ENCODE data around the gene PCBP1. TPM values are rescaled to one million over a fixed set of nuclear protein-coding genes. Genes with fewer than 3 reads are reported as not detected.

Gene PCBP1
- total RNA-seq, 4 donors from 2014 or later: 103 to 189 (median 149) TPM

- WGBS, 2 donors (ENCODE audit: low coverage in 1 of 2): 13 to 30% methylated on average over 4 to 40 of the region's 40 CpGs
- Histone ChIP-seq H3K4me3 (peak overlapping the region; percentile 72 to 81 (median 76)), H3K27me3 (no peaks in the 10 kb centered on the region), H3K4me1 (peaks cover 28 to 62% (median 43%) of the 10 kb centered on the region in 4 donors), H3K36me3 (no peaks in the 10 kb centered on the region), H3K27ac (peak overlapping the region; percentile 97 to 100 (median 98)), H3K9me3 (no peaks in the 10 kb centered on the region)
- in situ Hi-C loops (cut with MboI; ENCODE audit: low pct_ligation_motif_present in 1 of 4, low pct_unique_long_range_greater_than_20kb in 1 of 4, low sequenced_read_pairs in 3 of 4): loop anchor here in 1 of 4 donors (10.0 kb wide), 1 partner anchor 48 kb away; no protein-coding TSS in a partner anchor
- intact Hi-C loops (cut with DNase I; ENCODE audit: low total_unique reads): no loop called here
- peak; percentile 66 for DNase-seq
- TF ChIP-seq POLR2A (IDR thresholded peaks at IDR 0.05) (no peak), POLR2AphosphoS5 (IDR thresholded peaks at IDR 0.05) (peak in 1 of 3 donors; percentile 16)
Measured at GRCh38 chr2:70086278-70086837, 919 bp upstream of the PCBP1 start.

DNA sequence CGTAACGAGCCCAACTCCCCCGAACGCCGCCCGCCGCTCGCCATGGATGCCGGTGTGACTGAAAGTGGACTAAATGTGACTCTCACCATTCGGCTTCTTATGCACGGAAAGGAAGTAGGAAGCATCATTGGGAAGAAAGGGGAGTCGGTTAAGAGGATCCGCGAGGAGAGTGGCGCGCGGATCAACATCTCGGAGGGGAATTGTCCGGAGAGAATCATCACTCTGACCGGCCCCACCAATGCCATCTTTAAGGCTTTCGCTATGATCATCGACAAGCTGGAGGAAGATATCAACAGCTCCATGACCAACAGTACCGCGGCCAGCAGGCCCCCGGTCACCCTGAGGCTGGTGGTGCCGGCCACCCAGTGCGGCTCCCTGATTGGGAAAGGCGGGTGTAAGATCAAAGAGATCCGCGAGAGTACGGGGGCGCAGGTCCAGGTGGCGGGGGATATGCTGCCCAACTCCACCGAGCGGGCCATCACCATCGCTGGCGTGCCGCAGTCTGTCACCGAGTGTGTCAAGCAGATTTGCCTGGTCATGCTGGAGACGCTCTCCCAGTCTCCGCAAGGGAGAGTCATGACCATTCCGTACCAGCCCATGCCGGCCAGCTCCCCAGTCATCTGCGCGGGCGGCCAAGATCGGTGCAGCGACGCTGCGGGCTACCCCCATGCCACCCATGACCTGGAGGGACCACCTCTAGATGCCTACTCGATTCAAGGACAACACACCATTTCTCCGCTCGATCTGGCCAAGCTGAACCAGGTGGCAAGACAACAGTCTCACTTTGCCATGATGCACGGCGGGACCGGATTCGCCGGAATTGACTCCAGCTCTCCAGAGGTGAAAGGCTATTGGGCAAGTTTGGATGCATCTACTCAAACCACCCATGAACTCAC is 673 bp downstream of the PCBP1 start:
- DNase-seq: peak; percentile 62
- peak overlapping the region; percentile 97 to 100 (median 98) for H3K27ac ChIP-seq
- TF ChIP-seq POLR2A (IDR thresholded peaks at IDR 0.05) (peak; percentile 72), CTCF (IDR thresholded peaks at IDR 0.05) (peak in 2 of 5 experiments; percentile 14 to 29), EP300 (IDR thresholded peaks at IDR 0.05; ENCODE audit: low read depth) (no peak), POLR2AphosphoS5 (IDR thresholded peaks at IDR 0.05) (peak; percentile 7 to 78 (median 74))
- 1% methylated on average over 53 of the region's 58 CpGs; no CpG with 5 or more reads in 1 of the 2 donors for WGBS, 2 donors (ENCODE audit: low coverage in 1 of 2)
- peak overlapping the region; percentile 74 to 88 (median 80) for H3K4me3 ChIP-seq
- no peaks in the 10 kb centered on the region for H3K36me3 ChIP-seq
- H3K4me1 ChIP-seq: peaks cover 25 to 51% (median 43%) of the 10 kb centered on the region in 4 donors
- H3K9me3 ChIP-seq: no peaks in the 10 kb centered on the region
- no peaks in the 10 kb centered on the region for H3K27me3 ChIP-seq
- intact Hi-C loops (cut with DNase I; ENCODE audit: low total_unique reads): loop anchor here (1.0 kb wide), 1 partner anchor 54 kb away; no protein-coding TSS in a partner anchor
- in situ Hi-C loops (cut with MboI; ENCODE audit: low pct_ligation_motif_present in 1 of 4, low pct_unique_long_range_greater_than_20kb in 1 of 4, low sequenced_read_pairs in 3 of 4): loop anchor here in 1 of 4 donors (10.0 kb wide), 1 partner anchor 47 kb away; no protein-coding TSS in a partner anchor

DNA sequence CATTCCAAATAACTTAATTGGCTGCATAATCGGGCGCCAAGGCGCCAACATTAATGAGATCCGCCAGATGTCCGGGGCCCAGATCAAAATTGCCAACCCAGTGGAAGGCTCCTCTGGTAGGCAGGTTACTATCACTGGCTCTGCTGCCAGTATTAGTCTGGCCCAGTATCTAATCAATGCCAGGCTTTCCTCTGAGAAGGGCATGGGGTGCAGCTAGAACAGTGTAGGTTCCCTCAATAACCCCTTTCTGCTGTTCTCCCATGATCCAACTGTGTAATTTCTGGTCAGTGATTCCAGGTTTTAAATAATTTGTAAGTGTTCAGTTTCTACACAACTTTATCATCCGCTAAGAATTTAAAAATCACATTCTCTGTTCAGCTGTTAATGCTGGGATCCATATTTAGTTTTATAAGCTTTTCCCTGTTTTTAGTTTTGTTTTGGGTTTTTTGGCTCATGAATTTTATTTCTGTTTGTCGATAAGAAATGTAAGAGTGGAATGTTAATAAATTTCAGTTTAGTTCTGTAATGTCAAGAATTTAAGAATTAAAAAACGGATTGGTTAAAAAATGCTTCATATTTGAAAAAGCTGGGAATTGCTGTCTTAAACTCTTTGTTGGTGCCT is 1.4 kb downstream of the PCBP1 start:
- no peaks in the 10 kb centered on the region for H3K36me3 ChIP-seq
- H3K27ac ChIP-seq: peak overlapping the region; percentile 97 to 100 (median 98)
- H3K9me3 ChIP-seq: no peaks in the 10 kb centered on the region
- in situ Hi-C loops (cut with MboI; ENCODE audit: low pct_ligation_motif_present in 1 of 4, low pct_unique_long_range_greater_than_20kb in 1 of 4, low sequenced_read_pairs in 3 of 4) (loop anchor here in 1 of 4 donors (10.0 kb wide), 1 partner anchor 46 kb away; no protein-coding TSS in a partner anchor), intact Hi-C loops (cut with DNase I; ENCODE audit: low total_unique reads) (no loop called here)
- H3K4me1 ChIP-seq: peaks cover 23 to 43% (median 39%) of the 10 kb centered on the region in 4 donors
- H3K27me3 ChIP-seq: no peaks in the 10 kb centered on the region
- 1 to 2% methylated on average over 6 to 8 of the region's 8 CpGs for WGBS, 2 donors (ENCODE audit: low coverage in 1 of 2)
- peak overlapping the region; percentile 74 to 88 (median 80) for H3K4me3 ChIP-seq
- TF ChIP-seq EP300 (IDR thresholded peaks at IDR 0.05; ENCODE audit: low read depth): no peak
- no peak for TF ChIP-seq POLR2AphosphoS5 (IDR thresholded peaks at IDR 0.05)
- TF ChIP-seq CTCF (IDR thresholded peaks at IDR 0.05): no peak
- no peak for TF ChIP-seq POLR2A (IDR thresholded peaks at IDR 0.05)
- no peak for DNase-seq

DNA sequence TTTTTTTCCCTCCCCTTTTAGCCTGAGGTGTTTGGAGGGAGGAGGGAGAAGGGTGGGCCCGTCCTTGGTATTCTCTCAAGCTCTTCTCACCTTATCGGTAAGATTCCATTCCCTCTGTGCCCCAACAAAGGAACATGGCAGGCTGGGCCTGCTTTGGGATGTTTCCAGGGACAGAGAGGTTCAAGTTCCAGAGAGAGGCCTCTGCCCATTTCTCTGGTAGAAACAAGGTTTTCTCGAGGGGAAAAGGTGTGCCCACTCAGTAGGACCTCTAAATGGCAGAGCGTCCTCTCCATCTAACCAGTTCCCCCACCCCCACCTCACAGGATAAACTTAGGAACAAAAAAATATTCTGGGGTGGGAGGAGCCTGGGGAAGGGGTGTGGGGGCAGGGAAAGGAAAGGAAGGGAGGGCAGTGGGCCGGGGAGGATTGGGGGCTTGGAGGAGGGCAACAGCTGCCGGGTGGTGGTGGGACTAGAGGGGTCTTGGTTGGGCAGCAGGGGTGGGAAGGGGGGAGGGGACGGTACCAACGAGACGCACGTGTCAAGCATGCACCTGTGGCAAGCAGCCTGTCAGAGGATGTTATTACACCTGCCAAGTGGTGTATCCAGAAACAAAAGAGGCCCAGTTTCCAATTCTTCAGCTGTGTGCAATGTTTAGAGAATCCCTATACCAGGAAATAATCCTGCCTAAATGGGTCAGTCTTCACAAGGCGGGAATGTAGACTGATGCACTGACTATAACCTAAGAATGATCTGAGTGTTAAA is 2.1 kb downstream of the PCBP1 start:
- 4 to 13% methylated on average over 9 to 11 of the region's 11 CpGs for WGBS, 2 donors (ENCODE audit: low coverage in 1 of 2)
- peak overlapping the region; percentile 97 to 100 (median 98) for H3K27ac ChIP-seq
- no peaks in the 10 kb centered on the region for H3K9me3 ChIP-seq
- peak overlapping the region; percentile 74 to 88 (median 80) for H3K4me3 ChIP-seq
- intact Hi-C loops (cut with DNase I; ENCODE audit: low total_unique reads): no loop called here
- H3K4me1 ChIP-seq: peaks cover 16 to 39% (median 33%) of the 10 kb centered on the region in 4 donors
- no peaks in the 10 kb centered on the region for H3K27me3 ChIP-seq
- no peaks in the 10 kb centered on the region for H3K36me3 ChIP-seq
- no peak for TF ChIP-seq POLR2AphosphoS5 (IDR thresholded peaks at IDR 0.05)
- no peak for TF ChIP-seq CTCF (IDR thresholded peaks at IDR 0.05)
- no peak for TF ChIP-seq EP300 (IDR thresholded peaks at IDR 0.05; ENCODE audit: low read depth)
- TF ChIP-seq POLR2A (IDR thresholded peaks at IDR 0.05): no peak
- no peak for DNase-seq
- in situ Hi-C loops (cut with MboI; ENCODE audit: low pct_ligation_motif_present in 1 of 4, low pct_unique_long_range_greater_than_20kb in 1 of 4, low sequenced_read_pairs in 3 of 4): loop anchor here in 1 of 4 donors (10.0 kb wide), 1 partner anchor 45 kb away; no protein-coding TSS in a partner anchor

Measured in transverse colon (tissue), 4 donors.